CD4-positive, alpha-beta T cell treated with Interleukin-6 at 100 ng/mL for 8 hours (primary cell): ENCODE data around the gene MRPL33.

Experiments
- DNase-seq: peaks from one replicate; pipeline ENCODE4 v3.0.0-alpha.2; 2020; ENCODE audit warnings: mixed read lengths, low spot score

Gene MRPL33

GRCh38 chr2:27771548-27772335 lies at the start of gene MRPL33:
Gene MRPL33 (plus strand): TSS chr2:27771719. CDS start chr2:27771778, 59 bp downstream.
- DNase-seq = peak; percentile 89

- no peak for DNase-seq
Measured at GRCh38 chr2:27721884-27722485, 49.5 kb upstream of the MRPL33 start.

GRCh38 chr2:27723372-27724144 lies 48.0 kb upstream of the MRPL33 start:
- DNase-seq = no peak

- DNase-seq = no peak
Measured at GRCh38 chr2:27724191-27724590, 47.3 kb upstream of the MRPL33 start.

- DNase-seq = no peak
Measured at GRCh38 chr2:27724905-27725701, 46.4 kb upstream of the MRPL33 start.

GRCh38 chr2:27727257-27727656 lies 44.3 kb upstream of the MRPL33 start:
- DNase-seq = no peak

GRCh38 chr2:27728081-27728858 lies 43.2 kb upstream of the MRPL33 start:
- DNase-seq = no peak

GRCh38 chr2:27729198-27729597 lies 42.3 kb upstream of the MRPL33 start:
- no peak for DNase-seq

- no peak for DNase-seq
Measured at GRCh38 chr2:27729614-27730013, 41.9 kb upstream of the MRPL33 start.

- DNase-seq = no peak
Measured at GRCh38 chr2:27730261-27730662, 41.3 kb upstream of the MRPL33 start.

- no peak for DNase-seq
Measured at GRCh38 chr2:27730980-27731691, 40.4 kb upstream of the MRPL33 start.

- no peak for DNase-seq
Measured at GRCh38 chr2:27734305-27734704, 37.2 kb upstream of the MRPL33 start.

GRCh38 chr2:27735263-27735904 lies 36.1 kb upstream of the MRPL33 start:
- DNase-seq = peak; percentile 47

GRCh38 chr2:27736031-27736889 lies 35.3 kb upstream of the MRPL33 start:
- DNase-seq = no peak

- no peak for DNase-seq
Measured at GRCh38 chr2:27736890-27737204, 34.7 kb upstream of the MRPL33 start.

- no peak for DNase-seq
Measured at GRCh38 chr2:27737676-27738348, 33.7 kb upstream of the MRPL33 start.

GRCh38 chr2:27738349-27739057 lies 33.0 kb upstream of the MRPL33 start:
- DNase-seq = no peak

GRCh38 chr2:27739058-27739373 lies 32.5 kb upstream of the MRPL33 start:
- DNase-seq = no peak
